GM21526 (cell line): Measurements from ENCODE around the gene PNPLA5.
"Not testable (repeated sequence)": the region's sequence is repeated elsewhere in the genome, so short reads cannot be mapped to it uniquely, and the experiment has no call there.

Experiments used
- ATAC-seq: cut with Tn5 transposase; IDR thresholded peaks from one replicate; pipeline ENCODE4 v1.9.1; 2021; ENCODE audit warnings: moderate library complexity; ENCODE audit not compliant: unreplicated experiment, low FRiP score

The PNPLA5 gene

DNA sequence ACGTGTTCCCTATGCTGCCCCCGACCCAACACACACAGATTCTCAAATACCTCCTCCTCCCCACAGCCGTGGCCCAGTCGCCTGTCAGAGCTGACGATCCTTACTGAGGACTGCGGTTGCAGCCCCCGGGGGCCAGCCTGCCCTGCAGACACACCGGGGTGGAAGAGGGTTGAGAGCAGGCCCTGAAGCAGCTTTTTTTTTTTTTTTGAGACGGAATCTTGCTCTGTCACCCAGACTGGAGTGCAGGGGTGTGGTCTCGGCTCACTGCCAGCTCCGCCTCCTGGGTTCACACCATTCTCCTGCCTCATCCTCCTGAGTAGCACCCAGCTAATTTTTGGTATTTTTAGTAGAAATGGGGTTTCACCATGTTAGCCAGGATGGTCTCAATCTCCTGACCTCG lies 11.2 kb upstream of the PNPLA5 start:
- ATAC-seq, result not testable (repeated sequence)

DNA sequence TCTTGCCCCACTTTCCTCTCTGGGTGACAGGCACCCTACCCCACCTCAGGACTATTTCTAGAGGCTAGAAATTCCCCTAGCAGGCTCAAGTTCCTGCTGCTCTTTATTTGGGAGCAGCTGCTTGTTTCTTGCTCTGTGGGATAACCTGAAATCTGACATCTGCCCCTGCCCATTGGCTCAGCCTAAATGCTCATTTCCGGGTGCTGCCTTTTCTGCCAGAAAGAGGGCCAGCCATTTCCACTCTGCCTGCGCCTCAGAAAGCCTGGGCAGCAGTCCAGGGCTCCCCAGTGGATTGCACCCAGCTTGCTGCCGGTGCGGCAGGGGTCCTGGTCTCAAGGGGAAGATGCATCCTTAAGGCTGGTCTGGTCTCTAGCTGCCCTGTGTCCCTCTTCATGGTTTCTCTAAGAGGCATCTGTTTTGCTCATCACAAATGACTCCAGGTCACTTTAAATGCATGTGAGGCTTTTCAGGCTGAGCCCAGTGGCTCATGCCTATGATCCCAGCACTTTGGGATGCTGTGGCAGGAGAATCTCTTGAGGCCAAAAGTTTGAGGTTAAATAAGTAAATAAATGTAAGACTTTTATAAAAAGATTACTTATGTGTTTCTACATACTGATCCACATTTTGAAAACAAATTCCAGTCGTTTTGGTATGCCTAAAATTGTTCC lies 10.3 kb upstream of the PNPLA5 start:
- ATAC-seq, result no peak

GRCh38 chr22:43900206-43900605 lies 8.4 kb upstream of the PNPLA5 start:
- ATAC-seq, result no peak

- no peak for ATAC-seq
Measured at GRCh38 chr22:43897751-43898261, 6.0 kb upstream of the PNPLA5 start.

DNA sequence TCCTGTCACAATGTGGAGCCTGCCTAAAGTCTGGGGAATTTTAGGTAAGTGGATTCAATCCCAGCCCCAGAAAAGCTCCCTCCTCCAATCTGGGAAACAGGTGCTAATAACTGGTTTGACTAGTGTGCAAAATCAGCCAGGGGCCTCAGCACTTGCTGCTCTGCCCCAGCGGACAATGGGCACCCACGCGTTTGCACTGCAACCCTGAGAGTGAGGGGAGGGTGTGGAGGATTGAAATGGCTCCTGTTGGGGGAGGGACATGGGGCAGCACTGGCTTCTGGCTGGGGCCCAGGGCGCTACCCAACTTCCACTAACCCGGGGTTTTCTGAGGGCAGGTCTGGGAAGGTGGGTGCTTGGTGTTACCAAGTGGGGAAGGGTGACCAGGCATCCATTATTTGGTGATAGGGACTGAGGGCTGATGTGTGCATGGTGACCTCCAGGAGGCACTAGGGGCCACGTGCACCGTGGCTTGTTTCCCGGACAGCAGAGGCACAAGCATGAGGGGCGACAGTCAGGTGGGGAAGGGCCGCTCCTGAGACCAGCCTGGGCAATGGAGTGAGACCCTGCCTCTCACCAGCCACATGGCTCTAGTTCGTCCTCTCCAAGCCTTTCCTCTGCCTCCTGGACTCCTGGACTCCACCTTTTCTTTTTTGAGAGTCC lies 4.3 kb upstream of the PNPLA5 start:
- ATAC-seq, result no peak

DNA sequence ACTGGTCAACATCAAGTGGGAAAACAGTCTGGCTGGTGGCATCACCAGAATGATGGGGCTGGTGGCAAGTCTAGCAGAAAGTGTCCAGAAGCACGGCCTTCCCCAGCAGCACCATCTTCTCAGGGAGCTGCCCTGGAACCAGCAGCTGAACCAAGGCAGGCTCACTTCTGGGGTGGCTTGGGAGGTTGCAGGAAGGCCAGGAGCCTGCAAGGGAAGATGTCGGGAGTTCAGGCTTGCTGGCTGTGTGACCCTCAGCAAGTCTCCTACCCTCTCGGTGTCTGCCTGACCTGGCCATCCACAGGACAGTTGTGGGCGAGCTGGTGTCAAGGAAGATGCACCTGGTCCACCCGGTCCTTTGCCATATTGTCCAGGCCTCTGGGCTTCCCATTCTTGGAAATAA lies 2.3 kb upstream of the PNPLA5 start:
- ATAC-seq, result no peak

GRCh38 chr22:43893266-43893665 lies 1.5 kb upstream of the PNPLA5 start:
- ATAC-seq, result no peak

- no peak for ATAC-seq
Measured at GRCh38 chr22:43892183-43892894, 526 bp upstream of the PNPLA5 start.

DNA sequence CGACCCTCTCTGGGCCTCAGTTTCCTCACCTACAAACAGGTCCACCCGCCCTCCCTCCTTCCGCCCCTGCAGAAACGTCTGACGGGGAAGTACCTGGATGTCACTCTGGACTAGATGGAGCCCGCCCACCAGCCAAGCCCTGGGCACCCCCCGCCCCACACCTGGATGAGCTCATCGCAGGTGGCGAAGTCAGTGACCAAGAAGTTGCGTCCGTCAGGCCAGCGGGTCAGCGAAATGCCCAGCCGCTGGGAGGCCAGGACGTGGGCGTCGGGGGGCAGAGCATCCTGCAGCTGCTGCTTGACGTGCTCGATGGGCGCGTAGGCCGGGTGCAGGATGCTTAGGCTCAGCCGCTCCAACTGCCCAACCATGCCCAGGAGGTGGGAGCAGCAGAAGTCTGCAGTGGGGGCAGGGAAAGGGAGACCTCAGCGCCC lies 897 bp downstream of the PNPLA5 start:
- ATAC-seq, result no peak

DNA sequence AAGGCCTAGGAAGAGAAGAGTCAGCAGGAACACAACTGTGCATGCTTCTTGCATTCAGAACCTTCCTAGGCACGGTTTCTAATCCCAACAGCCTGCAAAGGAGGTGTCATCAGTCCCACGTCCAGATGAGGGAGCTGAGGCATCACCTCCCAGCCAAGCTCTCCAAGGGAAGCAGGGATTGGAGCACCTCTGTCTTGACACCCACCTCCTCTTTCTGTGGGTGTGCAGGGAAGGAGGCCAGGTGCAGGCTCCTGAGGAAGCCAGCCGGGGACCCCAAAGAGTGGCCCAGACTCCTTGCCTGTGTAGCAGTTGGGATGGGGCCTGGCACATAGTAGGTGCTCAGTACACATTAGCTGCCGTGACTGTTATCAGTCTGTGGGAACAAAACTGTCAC lies 2.0 kb downstream of the PNPLA5 start:
- no peak for ATAC-seq

- ATAC-seq, result no peak
Measured at GRCh38 chr22:43889201-43889859, 2.5 kb downstream of the PNPLA5 start.

- no peak for ATAC-seq
Measured at GRCh38 chr22:43888740-43889139, 3.1 kb downstream of the PNPLA5 start.

- ATAC-seq, result no peak
Measured at GRCh38 chr22:43887391-43887790, 4.4 kb downstream of the PNPLA5 start.

- ATAC-seq, result no peak
Measured at GRCh38 chr22:43886231-43886630, 5.6 kb downstream of the PNPLA5 start.

DNA sequence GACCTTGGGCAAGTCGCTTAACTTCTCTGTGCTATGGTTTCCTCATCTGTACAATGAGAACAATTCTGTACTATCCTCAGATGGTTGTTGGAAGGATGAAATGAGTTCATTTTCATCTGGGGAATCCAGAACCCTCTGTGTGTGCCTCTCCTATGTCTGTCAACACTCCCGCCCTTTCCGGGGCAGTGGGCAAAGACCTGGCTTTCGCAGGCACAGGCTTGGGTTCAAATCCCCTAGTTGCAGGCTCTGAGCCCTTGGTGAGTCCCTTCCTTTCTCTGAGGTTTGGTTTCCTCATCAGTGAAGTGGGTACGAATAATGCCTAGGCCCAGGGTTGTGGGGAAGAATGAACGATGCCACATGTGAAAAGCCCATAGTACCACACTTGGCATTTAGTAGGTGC lies 6.0 kb downstream of the PNPLA5 start:
- no peak for ATAC-seq

- ATAC-seq, result no peak
Measured at GRCh38 chr22:43885319-43885671, 6.5 kb downstream of the PNPLA5 start.

GRCh38 chr22:43884600-43885318 lies 7.1 kb downstream of the PNPLA5 start:
- ATAC-seq, result no peak

- ATAC-seq, result no peak
Measured at GRCh38 chr22:43883719-43884415, 7.9 kb downstream of the PNPLA5 start.

DNA sequence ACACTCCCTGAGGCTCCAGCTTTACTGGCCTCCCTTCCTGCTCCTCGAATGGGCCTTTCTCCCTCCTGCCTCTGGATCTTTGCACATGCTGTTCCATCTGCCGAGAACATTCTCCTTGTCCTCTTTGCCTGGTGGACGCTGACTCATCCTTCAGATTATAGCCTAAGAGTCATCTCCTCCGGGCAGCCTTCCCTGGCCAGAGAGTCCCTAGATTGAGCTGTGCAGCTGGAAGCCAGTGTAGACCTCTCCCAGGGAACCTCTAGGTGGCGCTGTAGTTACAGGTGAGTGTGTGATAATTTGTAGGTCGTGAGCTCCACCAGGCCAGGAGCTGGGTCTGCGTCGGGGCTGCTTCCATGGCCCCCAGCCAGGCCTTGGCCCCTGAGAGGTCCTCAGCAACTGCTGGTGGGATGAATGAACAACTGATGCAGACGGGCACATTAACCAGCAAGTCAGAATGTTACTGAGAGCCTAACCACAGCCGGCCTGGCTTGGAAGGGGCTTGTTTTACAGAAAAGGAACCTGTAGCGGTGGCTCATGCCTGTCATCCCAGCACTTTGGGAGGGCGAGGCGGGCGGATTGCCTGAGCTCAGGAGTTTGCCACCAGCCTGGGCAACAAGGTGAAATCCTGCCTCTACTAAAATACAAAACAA lies 8.7 kb downstream of the PNPLA5 start:
- no peak for ATAC-seq
